ENCODE data around the gene ANKRD44. TPM values are rescaled to one million over a fixed set of nuclear protein-coding genes. Genes with fewer than 3 reads are reported as not detected.

ANKRD44 gene
- total and polyA plus RNA-seq, 8 donors = 23.2 to 52.6 (median 29.8) TPM

DNA sequence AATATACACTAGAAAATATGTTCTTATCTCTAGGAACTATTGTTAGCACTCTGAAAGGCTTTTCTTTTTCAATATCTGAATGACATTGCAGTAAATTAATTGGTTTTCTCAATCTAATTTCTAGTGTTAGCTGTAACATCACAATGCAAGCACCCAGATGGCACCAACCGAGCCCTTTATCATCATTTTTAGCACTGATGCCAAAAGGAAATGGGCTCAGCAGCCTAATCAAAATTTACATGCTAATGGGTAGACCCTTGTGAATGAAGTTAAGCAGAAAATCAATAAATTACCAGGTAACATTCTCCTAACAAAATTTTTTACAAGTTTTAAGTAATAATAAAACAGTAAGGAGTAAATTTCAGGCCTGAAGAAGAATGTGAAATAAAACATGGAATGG lies 330.6 kb downstream of the ANKRD44 start:
- TF ChIP-seq, protein P1, sequence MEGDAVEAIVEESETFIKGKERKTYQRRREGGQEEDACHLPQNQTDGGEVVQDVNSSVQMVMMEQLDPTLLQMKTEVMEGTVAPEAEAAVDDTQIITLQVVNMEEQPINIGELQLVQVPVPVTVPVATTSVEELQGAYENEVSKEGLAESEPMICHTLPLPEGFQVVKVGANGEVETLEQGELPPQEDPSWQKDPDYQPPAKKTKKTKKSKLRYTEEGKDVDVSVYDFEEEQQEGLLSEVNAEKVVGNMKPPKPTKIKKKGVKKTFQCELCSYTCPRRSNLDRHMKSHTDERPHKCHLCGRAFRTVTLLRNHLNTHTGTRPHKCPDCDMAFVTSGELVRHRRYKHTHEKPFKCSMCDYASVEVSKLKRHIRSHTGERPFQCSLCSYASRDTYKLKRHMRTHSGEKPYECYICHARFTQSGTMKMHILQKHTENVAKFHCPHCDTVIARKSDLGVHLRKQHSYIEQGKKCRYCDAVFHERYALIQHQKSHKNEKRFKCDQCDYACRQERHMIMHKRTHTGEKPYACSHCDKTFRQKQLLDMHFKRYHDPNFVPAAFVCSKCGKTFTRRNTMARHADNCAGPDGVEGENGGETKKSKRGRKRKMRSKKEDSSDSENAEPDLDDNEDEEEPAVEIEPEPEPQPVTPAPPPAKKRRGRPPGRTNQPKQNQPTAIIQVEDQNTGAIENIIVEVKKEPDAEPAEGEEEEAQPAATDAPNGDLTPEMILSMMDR (IDR thresholded peaks at IDR 0.05) = no peak
- no peak for ATAC-seq
- H3K9me3 ChIP-seq = no peaks in the 10 kb centered on the region
- no peak overlapping the region for H3K4me3 ChIP-seq
- peaks cover 0 to 16% of the 10 kb centered on the region in 2 donors for H3K4me1 ChIP-seq
- no peak for DNase-seq
- H3K36me3 ChIP-seq = no peaks in the 10 kb centered on the region
- H3K27me3 ChIP-seq = no peaks in the 10 kb centered on the region
- H3K27ac ChIP-seq = no peak overlapping the region
- intact Hi-C loops (cut with DNase I) = no loop called here

DNA sequence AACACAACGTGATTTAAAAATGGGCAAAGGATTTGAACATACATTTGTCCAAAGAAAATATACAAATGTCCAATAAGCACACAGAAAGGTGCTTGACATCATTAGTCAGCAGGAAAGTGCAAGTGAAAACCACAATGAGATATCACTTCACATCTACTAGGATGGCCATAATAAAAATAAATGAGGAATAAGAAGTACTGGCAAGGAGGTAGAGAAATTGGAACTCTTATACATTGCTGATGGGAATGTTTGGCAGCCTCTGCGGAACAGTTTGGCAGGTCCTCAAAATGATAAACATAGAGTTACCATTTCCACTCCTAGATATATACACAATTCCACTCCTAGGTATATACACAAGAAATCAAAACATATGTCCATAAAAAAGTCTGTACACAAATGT lies 333.1 kb downstream of the ANKRD44 start:
- DNase-seq (no peak), ATAC-seq (no peak)
- Histone ChIP-seq H3K27me3 (no peaks in the 10 kb centered on the region), H3K4me3 (no peak overlapping the region), H3K27ac (no peak overlapping the region), H3K9me3 (no peaks in the 10 kb centered on the region), H3K36me3 (no peaks in the 10 kb centered on the region), H3K4me1 (no peaks in the 10 kb centered on the region)
- intact Hi-C loops (cut with DNase I) = no loop called here
- TF ChIP-seq, protein P1 (IDR thresholded peaks at IDR 0.05) = no peak

DNA sequence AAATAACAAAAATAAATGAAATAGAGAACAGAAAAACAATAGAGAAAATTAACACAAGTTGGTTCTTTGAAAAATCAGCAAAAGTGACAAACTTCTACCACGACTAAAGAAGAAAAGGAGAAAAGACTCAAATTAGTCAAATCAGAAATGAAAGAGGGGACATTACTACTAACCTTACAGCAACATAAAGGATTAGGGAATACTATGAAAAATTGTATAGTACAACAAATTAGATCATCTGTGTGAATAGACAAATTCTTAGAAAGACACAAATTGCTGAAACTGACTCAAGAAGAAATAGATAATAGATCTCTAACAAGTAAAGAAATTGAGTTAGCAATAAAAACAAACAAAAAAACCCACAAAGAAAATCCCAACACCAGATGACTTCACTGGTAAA lies 335.6 kb downstream of the ANKRD44 start:
- Histone ChIP-seq H3K27ac (no peak overlapping the region), H3K36me3 (no peaks in the 10 kb centered on the region), H3K4me1 (no peaks in the 10 kb centered on the region), H3K27me3 (no peaks in the 10 kb centered on the region), H3K4me3 (no peak overlapping the region), H3K9me3 (no peaks in the 10 kb centered on the region)
- ATAC-seq = no peak
- no peak for DNase-seq
- TF ChIP-seq, protein P1 (IDR thresholded peaks at IDR 0.05) = no peak
- intact Hi-C loops (cut with DNase I) = no loop called here

DNA sequence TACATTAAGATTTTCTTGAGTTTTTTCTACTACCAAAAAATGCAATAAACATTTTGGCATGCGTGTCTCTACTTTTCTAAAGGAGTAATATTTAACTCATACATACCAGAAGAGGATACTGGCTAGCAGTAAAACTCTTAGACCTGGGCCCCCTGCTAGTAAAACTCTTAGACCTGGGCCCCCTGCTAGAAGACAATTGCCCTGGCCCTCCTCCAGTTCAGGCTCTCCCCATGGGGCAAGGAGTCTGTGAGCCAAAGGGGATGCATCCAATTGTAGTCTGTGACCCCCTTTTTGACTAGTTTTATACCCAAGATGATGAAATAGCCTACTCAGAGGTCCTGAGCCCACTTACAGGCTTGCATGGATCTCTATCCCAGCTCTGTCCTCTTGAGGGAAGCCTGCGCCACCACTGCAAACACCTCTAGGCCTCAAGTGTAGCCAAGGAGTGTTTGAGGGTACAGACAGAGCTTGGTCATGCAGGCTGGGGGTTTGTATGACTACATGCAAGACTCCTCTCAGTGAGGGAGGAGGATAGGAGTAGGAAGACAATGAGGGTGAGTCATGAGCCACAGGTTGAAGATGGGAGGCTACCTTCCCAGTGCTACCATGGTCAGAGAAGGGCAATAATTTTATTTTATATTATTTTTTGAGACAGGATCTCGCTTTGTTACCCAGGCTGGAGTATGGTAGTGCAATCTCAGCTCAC lies 338.9 kb downstream of the ANKRD44 start:
- Histone ChIP-seq H3K4me1 (no peaks in the 10 kb centered on the region), H3K4me3 (no peak overlapping the region), H3K9me3 (no peaks in the 10 kb centered on the region), H3K27ac (no peak overlapping the region), H3K27me3 (no peaks in the 10 kb centered on the region), H3K36me3 (no peaks in the 10 kb centered on the region)
- ATAC-seq (no peak), DNase-seq (no peak)
- intact Hi-C loops (cut with DNase I) = no loop called here
- TF ChIP-seq, protein P1 (IDR thresholded peaks at IDR 0.05) = no peak

DNA sequence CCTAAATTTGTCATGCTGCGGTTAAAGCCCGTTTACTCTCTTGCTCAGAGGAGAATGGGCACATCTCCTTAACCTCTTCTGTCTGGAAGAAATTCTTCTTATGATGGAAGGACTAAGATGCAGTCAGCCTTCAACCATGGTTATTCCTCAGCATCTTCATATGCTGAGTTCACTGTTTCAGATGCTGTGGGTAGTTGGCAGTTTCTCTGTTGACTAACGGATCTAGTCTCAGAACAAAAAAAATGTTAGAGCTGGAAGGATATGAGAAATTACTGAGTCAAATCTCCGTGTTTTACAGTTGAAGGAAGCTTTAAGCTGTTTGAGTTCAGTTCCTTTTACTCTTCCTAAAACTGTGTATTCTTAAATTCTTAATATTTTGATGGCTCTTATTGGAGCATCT lies 340.5 kb downstream of the ANKRD44 start:
- Histone ChIP-seq H3K4me1 (no peaks in the 10 kb centered on the region), H3K27ac (no peak overlapping the region), H3K27me3 (no peaks in the 10 kb centered on the region), H3K4me3 (no peak overlapping the region), H3K36me3 (no peaks in the 10 kb centered on the region), H3K9me3 (no peaks in the 10 kb centered on the region)
- ATAC-seq (no peak), DNase-seq (no peak)
- TF ChIP-seq, protein P1 (IDR thresholded peaks at IDR 0.05) = no peak
- intact Hi-C loops (cut with DNase I) = no loop called here

Data from left lung (tissue), 10 donors.